HepG2 (cell line): Measurements from ENCODE around the gene SELENOS. TPM values are rescaled to one million over a fixed set of nuclear protein-coding genes. Genes with fewer than 3 reads are reported as not detected.

Experiments used
- CREB3 ChIP-seq: sonication (generic); formaldehyde crosslinking; IDR thresholded peaks from 2 replicates; pipeline ENCODE4 v1.5.0; 2020; ENCODE audit warnings: missing genetic modification reagents
- GMEB2 ChIP-seq: IDR thresholded peaks from 2 replicates; pipeline ENCODE4 v1.6.1; 2016; ENCODE audit warnings: missing biosample characterization, missing genetic modification reagents, low read depth
- MATR3 ChIP-seq: sonication (generic); formaldehyde crosslinking; IDR thresholded peaks from 2 replicates; pipeline ENCODE4 v1.4.0; 2020; ENCODE audit warnings: missing genetic modification reagents
- MXD1 ChIP-seq: sonication (generic); formaldehyde crosslinking; IDR thresholded peaks from 2 replicates; pipeline ENCODE4 v1.4.0; 2020; ENCODE audit warnings: mild to moderate bottlenecking, missing genetic modification reagents
- NR2F1 ChIP-seq, 2 experiments: fragments of 450-650 bp in 1 of 2; formaldehyde crosslinking in 1 of 2; IDR thresholded peaks; 2 replicates each; pipeline versions ENCODE4 v1.5.0 to v1.6.1; 2016 to 2020; ENCODE audit warnings: mild to moderate bottlenecking in 1 of 2, missing compliant biosample characterization in 1 of 2, missing genetic modification reagents in 1 of 2, moderate library complexity in 1 of 2
- PHB2 ChIP-seq: fragments of 450-650 bp; IDR thresholded peaks from 2 replicates; pipeline ENCODE4 v1.6.1; 2018; ENCODE audit not compliant: partially characterized antibody
- REXO4 ChIP-seq: sonication (generic); formaldehyde crosslinking; IDR thresholded peaks from 2 replicates; pipeline ENCODE4 v1.8.0; 2022; ENCODE audit warnings: missing genetic modification reagents, mild to moderate bottlenecking, borderline replicate concordance
- TOE1 ChIP-seq: sonication (generic); formaldehyde crosslinking; IDR thresholded peaks from 2 replicates; pipeline ENCODE4 v1.4.0; 2020; ENCODE audit warnings: mild to moderate bottlenecking, missing genetic modification reagents
- ZBTB25 ChIP-seq: IDR thresholded peaks from 2 replicates; pipeline ENCODE4 v1.6.1; 2018; ENCODE audit warnings: missing genetic modification reagents
- ZNF275 ChIP-seq: sonication (generic); formaldehyde crosslinking; IDR thresholded peaks from 2 replicates; pipeline ENCODE4 v1.8.0; 2022; ENCODE audit warnings: missing genetic modification reagents, mild to moderate bottlenecking, inconsistent platforms, borderline replicate concordance
- ZNF335 ChIP-seq: sonication (generic); formaldehyde crosslinking; IDR thresholded peaks from 2 replicates; pipeline ENCODE4 v1.4.0; 2020; ENCODE audit warnings: missing genetic modification reagents
- ZNF574 ChIP-seq: sonication (generic); formaldehyde crosslinking; IDR thresholded peaks from 2 replicates; pipeline ENCODE4 v1.4.0; 2020; ENCODE audit warnings: missing genetic modification reagents
- ZNF687 ChIP-seq: sonication (generic); formaldehyde crosslinking; IDR thresholded peaks from 2 replicates; pipeline ENCODE4 v1.5.1; 2020; ENCODE audit warnings: mild to moderate bottlenecking, missing genetic modification reagents, moderate library complexity
- ZNF788 ChIP-seq: sonication (generic); formaldehyde crosslinking; IDR thresholded peaks from 2 replicates; pipeline ENCODE4 v1.5.0; 2020; ENCODE audit warnings: mild to moderate bottlenecking, missing genetic modification reagents, borderline replicate concordance
- ZNF883 ChIP-seq: sonication (generic); formaldehyde crosslinking; IDR thresholded peaks from 2 replicates; pipeline ENCODE4 v1.5.1; 2020; ENCODE audit warnings: mild to moderate bottlenecking, missing genetic modification reagents; ENCODE audit errors: not compliant biosample characterization
- polyA plus RNA-seq, 8 experiments: library from polyadenylated mRNA; depleted of rRNA in 3 of 8; stranded (reverse) in 7 of 8; unstranded in 1 of 8; fragments of >200 nt; fragmentation: Illumina TruSeq in 4 of 8; extraction: Trizol in 4 of 8; gene quantifications; 2 replicates each; pipeline versions ENCODE4 v1.2.1 to v1.2.3, GENCODE V29; 2011 to 2016; ENCODE audit warnings: low read depth in 4 of 8, missing spikeins in 1 of 8, mixed read lengths in 1 of 8; ENCODE audit not compliant: insufficient read depth in 1 of 8
- total RNA-seq, 5 experiments: library from RNA; depleted of rRNA; stranded (reverse); fragments of >200 nt; fragmentation: Illumina TruSeq; extraction: Trizol; gene quantifications; 2 replicates each; pipeline ENCODE4 v1.2.3, GENCODE V29; 2016; ENCODE audit warnings: low read depth in 1 of 5

The SELENOS gene
- total and polyA plus RNA-seq, 2 of the 13 experiments (the other 11 are each of a cell fraction or from before 2014, with no cell fraction given) = 63.0 to 66.1 TPM

- peak; percentile 55; the same call in 1 of the 2 replicates for TF ChIP-seq GMEB2
- TF ChIP-seq PHB2 = no peak
- TF ChIP-seq ZNF883 (CRISPR knock-in tag) = peak; percentile 71
- peak; percentile 75 for TF ChIP-seq ZNF574
- peak; percentile 82 for TF ChIP-seq MXD1 (CRISPR knock-in tag)
- peak; percentile 86 for TF ChIP-seq ZNF687
- no peak for TF ChIP-seq NR2F1 (CRISPR knock-in tag; IDR thresholded peaks at IDR 0.05)
- 0 out of 2 replicates have a peak, but pooled peaks have one; percentile 7 for TF ChIP-seq ZNF335 (CRISPR knock-in tag)
- no peak for TF ChIP-seq ZNF788 (CRISPR knock-in tag)
- no peak for TF ChIP-seq MATR3 (CRISPR knock-in tag)
- TF ChIP-seq REXO4 (CRISPR knock-in tag) = no peak
- TF ChIP-seq ZBTB25 (CRISPR knock-in tag) = no peak; the same call in 1 of the 2 replicates
- peak; percentile 73; the same call in 1 of the 2 replicates for TF ChIP-seq CREB3
- TF ChIP-seq TOE1 = no peak
- no peak for TF ChIP-seq ZNF275
Measured at GRCh38 chr15:101277038-101277822, at the start of gene SELENOS (continued).
